ENCODE data around the gene VANGL2.

DNA sequence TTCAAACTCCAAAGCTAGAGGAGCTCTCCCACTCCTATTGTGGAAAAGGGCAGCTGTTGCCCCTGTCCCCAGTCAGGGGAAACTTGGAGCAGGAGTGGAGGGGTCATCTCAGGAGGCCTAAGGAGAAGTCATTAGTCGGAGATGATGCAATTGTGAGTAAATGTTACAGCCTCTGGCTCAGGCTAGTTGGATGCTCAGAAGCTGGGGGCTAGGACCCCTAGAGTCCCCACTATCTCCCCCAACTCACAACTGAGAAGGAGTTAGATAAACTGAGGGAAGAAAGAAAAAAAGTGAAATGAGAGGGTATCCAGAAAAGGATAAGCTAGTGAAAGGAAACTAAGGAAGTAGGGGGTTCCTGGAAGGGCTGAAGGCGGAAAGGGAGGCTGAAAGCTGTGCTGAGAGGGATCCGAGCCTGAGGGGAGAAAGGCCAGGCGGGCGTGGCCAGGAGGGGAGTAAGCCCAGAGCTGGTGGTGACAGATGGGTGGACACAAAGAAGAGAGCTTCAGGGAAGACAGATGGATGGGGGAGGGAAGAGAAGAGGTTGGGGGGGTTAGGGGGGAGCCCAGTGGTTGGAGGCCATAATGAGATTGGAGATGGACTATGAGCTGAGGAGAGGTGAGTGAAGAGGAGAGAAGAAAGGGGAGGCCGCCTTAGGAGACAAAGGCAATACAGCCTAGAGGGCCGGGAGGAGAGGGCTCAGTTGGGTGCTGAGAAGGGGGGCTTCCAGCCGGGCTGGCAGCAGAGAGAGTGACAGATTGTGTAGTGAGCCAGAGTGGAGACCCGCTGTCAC is 38.0 kb upstream of the VANGL2 start:
- TF ChIP-seq CTCF (IDR thresholded peaks at IDR 0.05 in 4 of 5, conservative IDR thresholded peaks at IDR 0.05 in 1 of 5) (no peak), POLR2A (IDR thresholded peaks at IDR 0.05) (no peak)

Measured in gastrocnemius medialis (tissue), 4 donors.